Left lobe of liver (tissue), 2 donors: Measurements from ENCODE around the gene ITGA2. TPM values are rescaled to one million over a fixed set of nuclear protein-coding genes. Genes with fewer than 3 reads are reported as not detected.

Source experiments
- ATAC-seq: fragments of 200-7000 bp; cut with Tn5 transposase; one replicate; pipeline ENCODE4 v1.9.1; 2020; ENCODE audit warnings: mild to moderate bottlenecking, moderate library complexity
- DNase-seq: peaks from one replicate; pipeline ENCODE4 v3.0.0-alpha.2; 2020; ENCODE audit warnings: low spot score
- total RNA-seq: library from RNA; stranded (reverse); gene quantifications from one replicate; pipeline ENCODE4 v1.2.1, GENCODE V29; 2021
- donor health status: DM: no; HTN: no; CAD: no; lungs with moderate emphysema.
- donor health status: DM: no; HTN: yes; CAD: no.

The ITGA2 gene
- total RNA-seq, 1 donor from 2014 or later = 0.30 TPM

GRCh38 chr5:53013857-53014256, 24.7 kb downstream of the ITGA2 start:
- ATAC-seq (no peak), DNase-seq (no peak)

DNA sequence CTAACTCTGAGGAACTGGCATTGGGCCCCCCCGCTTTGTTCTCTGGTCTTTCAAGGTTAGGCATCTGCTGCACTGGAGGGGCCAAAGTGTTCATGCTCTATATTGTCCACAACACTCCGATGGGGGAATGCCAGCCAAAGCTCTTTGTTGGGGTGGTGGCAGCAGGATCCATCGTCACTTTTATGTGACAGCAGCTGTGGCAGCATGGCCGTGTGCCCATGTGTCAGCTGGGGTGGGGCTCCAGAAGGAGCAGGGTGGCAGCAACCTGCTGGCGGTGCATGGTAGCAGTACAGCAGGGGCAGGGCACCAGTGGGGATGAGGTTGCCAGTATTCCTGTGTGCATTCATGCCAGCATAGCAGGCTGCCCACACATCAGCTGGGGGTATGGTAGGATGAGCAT, 28.2 kb downstream of the ITGA2 start:
- ATAC-seq = no peak
- DNase-seq = no peak

DNA sequence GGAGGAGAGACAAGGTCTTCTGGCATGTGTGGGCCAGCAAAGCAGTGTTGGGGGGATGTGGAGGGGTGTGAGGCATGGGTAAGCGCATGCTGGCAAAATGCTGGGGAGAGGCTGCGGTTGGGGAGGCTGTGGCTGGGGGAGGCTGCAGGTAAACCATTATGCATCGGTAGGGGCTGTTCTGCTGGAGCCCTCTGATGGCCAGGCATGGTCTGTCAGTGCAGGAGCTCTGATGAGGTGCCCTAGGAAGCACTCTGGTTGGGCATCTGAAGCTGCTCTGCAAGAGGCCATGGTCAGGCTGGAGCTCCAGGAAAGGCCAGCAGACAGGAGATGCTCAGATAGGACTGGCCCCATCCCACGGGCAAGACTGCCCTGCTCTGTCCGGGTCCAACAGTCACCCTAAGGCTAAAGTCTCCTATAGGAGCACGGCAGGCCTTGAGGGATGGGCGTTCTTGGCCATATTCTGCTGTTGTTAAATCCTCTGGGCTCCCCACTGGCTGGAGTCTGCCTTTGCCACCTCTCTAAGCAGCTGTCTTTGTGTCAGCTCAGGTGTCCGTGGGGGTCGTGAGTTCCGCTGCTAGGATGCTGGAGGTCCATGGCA, 28.7 kb downstream of the ITGA2 start:
- ATAC-seq (no peak), DNase-seq (no peak)

DNA sequence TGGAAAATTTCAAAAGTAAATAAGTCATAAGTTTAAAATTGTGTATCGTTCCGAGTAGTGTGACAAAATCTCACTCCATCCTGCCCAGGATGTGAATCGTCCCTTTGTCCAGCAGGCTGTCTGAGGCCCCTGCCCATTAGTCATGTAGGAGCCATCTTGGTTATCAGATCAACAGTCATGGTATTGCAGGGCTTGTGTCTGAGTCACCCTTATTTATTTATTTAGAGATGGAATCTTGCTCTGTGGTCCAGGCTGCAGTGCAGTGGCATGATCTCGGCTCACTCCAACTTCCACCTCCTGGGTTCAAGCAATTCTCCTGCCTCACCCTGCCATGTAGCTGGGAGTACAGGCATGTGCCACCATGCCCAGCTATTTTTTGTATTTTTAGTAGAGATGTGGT, 30.2 kb downstream of the ITGA2 start:
- DNase-seq (no peak), ATAC-seq (no peak)

DNA sequence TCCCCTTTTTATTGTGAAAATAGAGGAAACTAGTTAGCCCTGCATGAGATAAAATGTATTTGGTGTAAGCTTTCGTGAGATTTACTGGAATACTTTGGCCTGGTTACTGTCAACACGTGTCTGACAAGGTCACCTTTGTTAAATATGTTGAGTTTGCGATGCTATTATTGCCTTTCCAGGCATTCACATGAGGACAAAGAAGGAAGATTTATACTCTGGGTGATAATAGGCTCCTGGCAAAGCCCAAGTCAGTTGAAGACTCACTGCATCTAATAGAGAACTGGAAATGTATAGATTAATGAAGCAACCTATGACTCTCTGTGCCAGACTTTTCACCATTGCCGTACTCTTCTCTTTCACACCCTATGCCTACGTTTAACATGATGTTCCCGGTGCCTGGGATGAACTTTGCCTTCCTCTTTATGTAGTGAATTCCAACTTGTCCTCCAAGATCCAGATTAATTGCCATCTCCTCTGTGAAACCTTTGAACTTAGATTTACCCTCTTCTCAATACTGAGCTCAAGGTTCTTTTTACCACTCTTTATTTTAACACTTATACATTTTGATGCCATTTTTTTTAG, 33.9 kb downstream of the ITGA2 start:
- no peak for DNase-seq
- ATAC-seq = no peak

DNA sequence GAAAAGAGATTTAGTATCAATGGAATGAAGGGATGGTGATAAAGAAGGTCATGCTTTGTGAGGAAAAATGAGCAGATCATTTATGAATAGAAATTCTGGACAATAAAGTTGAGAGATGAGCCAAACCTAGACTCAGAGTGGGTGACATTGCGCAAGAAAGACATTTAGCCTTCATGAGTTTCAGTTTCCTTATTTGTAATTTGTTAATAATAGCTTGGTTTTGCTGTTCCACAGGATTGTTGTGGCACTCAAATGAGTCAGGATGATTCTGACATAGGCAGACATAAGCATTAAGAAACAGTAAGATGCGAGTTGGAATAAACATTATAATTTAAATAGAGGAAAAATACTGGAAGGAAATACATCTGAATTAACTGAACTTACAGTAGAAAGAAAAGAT, 34.8 kb downstream of the ITGA2 start:
- DNase-seq (no peak), ATAC-seq (no peak)

DNA sequence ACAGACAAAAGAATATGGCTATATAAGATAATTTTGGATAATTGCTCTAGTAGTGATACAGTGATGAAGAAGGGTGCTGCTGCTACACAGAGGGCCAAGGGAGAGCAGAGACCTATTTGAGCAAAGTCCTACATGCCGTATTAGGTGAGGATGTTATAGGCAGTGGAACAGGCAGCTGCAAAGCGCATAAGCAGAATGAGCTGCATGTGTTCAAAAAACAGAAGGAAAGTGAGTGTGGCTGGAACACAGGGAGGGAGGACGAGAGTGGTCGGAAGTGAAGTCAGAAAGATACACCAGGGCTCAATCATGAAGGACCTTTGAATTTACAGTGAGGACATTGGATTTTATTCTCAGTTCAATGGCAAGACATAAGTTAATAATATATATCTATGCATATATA, 35.4 kb downstream of the ITGA2 start:
- ATAC-seq (no peak), DNase-seq (no peak)

DNA sequence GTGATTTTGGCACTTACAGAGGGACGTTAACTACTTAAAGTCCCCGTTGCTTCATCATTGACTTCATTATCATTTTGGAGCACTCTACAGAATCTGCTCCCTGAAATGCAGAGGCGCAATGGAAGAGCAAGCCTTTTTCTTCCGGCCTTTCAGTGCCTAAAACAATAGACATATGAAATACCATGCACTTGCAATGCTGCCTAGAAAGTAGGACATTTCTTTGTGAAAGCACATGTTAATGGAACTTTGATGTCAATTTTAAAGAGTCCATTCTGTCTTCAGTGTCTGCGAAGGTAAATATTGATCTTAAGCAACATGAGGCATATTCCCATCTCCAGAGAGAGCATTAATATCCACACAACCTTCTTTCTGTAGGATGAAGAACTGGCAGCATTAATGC, 36.3 kb downstream of the ITGA2 start:
- ATAC-seq = no peak
- no peak for DNase-seq

DNA sequence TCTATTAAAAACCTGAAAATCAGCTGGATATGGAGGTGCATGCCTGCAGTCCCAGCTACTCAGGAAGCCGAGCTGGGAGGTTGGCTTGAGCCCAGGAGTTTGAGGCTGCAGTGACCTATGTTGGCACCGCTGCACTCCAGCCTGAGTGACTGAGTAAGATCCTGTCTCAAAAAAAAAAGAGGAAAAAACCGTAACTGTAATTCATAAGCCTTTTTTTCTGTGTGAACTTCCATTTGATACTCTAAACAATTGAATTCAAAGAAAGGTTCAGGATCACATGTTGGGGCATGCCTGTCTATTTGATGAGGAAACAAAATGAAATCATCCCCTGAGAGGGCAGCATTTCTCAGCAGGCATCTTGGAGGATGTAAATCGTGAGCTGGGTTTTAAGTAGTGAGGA, 38.8 kb downstream of the ITGA2 start:
- DNase-seq = no peak
- ATAC-seq = no peak

- no peak for DNase-seq
Observed at GRCh38 chr5:53029608-53030007, 40.5 kb downstream of the ITGA2 start.

DNA sequence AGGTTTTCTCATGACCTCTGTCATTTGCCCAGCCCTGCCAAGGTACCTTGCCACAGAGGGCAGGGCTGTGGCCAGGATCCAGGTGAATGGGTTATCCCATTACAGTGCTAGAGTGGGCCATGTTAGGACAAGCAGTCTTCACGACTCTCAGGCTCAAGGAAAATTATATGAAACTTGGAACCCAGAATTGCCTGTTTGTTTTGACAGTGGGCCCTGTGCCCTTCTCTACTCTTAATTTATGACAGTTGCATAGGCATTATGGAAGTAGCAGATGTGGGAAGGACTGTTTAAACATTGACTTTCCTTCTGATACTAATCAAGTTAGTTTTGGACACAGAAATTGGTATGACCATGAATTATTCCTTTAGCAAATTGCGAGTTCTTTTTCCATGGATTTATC, 41.7 kb downstream of the ITGA2 start:
- ATAC-seq (peak; percentile 57), DNase-seq (no peak)

More at GRCh38 chr5:53029608-53030007, 40.5 kb downstream of the ITGA2 start:
- no peak for ATAC-seq

GRCh38 chr5:53031695-53032096, 42.5 kb downstream of the ITGA2 start:
- ATAC-seq (no peak), DNase-seq (no peak)

DNA sequence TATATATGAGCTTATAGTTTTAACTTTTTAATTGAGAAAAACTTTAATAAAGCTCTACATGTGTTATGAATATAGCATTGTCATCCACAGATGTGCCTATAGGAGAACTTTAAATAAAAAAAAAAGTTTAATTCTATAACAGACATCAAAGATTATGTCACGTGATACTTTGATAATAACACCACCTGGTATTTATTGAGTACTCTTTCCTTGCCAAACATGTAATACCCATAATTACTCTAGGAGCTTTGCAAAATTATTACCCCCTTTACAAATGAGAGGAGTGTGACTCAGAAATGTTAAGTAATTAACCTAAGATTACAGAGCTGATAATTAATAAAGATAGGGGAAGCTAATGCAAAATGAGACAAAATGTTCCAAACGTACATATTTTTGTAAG, 43.0 kb downstream of the ITGA2 start:
- ATAC-seq (no peak), DNase-seq (no peak)

- DNase-seq (no peak), ATAC-seq (no peak)
Observed at GRCh38 chr5:53034832-53035231, 45.7 kb downstream of the ITGA2 start.

- ATAC-seq = no peak
- DNase-seq = no peak
Observed at GRCh38 chr5:53035868-53036381, 46.8 kb downstream of the ITGA2 start.

- ATAC-seq = no peak
- DNase-seq = no peak
Observed at GRCh38 chr5:53037141-53037859, 48.1 kb downstream of the ITGA2 start.

DNA sequence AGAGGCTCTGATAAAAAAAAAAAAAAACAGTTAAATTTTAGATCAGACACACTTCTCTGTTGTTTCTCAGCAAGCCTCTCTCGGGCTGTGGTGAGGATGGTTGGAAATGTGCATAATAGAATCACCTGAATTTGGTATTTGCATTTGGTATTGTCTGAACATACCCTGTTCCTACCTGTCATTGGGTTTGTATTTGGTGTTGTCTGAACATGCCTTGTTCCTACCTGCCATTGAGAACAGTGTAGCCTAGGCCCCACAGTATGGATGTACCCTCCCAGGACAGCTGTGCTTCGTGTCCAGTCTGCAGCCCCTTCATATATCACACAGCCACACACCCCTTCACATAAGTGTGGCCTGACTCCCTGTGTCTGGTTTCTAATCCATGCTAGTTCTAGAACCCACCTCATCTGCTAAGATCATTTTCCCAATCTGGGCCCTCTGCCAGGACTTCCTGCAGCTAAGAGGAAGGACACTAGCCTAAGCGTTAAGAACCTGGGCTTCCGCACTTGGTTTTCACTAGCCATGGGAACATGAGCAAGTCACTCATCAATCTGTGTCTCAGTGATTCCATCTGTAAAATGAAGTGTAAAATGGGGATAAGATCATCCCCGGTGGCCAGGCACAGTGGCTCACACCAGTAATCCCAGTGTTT, 49.2 kb downstream of the ITGA2 start:
- DNase-seq (no peak), ATAC-seq (no peak)

- no peak for DNase-seq
- no peak for ATAC-seq
Observed at GRCh38 chr5:53039855-53040254, 50.7 kb downstream of the ITGA2 start.

DNA sequence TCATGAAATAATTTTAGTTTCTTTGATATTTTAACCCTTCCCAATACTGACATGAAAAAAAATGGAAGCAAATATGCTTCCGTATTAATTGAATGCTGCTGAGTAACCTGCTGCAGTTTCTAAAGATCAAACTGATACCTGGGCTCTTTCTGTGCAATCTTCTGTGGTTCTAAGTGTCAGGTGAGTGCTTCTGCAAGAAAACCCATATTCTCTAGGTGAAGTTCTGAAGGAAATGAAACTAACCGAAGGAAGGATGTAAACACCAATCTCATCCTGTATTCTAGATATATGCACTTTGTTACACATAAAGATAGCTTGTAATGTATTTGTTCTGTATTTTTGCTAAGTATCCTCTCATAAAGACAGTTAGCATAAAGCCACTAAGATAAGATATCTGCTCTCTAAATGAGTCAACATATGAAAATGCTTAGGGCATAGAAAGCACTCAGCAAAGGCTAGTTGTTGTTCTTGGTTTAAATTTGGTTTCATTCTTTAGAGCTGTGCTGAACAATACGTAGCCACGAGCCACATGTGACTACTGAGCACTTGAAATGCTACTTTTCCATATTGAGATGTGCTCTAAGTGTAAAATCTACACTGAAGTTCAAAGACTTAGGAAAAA, 52.0 kb downstream of the ITGA2 start:
- no peak for DNase-seq
- no peak for ATAC-seq

- no peak for ATAC-seq
Observed at GRCh38 chr5:53041740-53042139, 52.6 kb downstream of the ITGA2 start.

GRCh38 chr5:53045263-53045662, 56.1 kb downstream of the ITGA2 start:
- no peak for DNase-seq
- ATAC-seq = no peak

More at GRCh38 chr5:53041740-53042139, 52.6 kb downstream of the ITGA2 start:
- no peak for DNase-seq
